IMR-90 (cell line): ENCODE results near the gene BCL2L13. TPM values are rescaled to one million over a fixed set of nuclear protein-coding genes. Genes with fewer than 3 reads are reported as not detected.

ENCODE experiments used
- ATAC-seq: fragments of 200-7000 bp; cut with Tn5 transposase; 2 replicates; pipeline ENCODE4 v1.9.1; 2020; ENCODE audit warnings: low read depth, mild to moderate bottlenecking, moderate library complexity
- BruUV-seq: library from RNA; stranded (reverse); fragments of 400-500 nt; replicated peaks from 2 replicates; lab custom pipeline; 2021; lab: Mats Ljungman, UMichigan
- CTCF ChIA-PET: fragments of 300-600 bp; formaldehyde crosslinking; extraction: SDS; loops from one replicate; lab custom pipeline; 2021; ENCODE audit warnings: antibody characterized with exemption; lab: Yijun Ruan, JAX
- POLR2A ChIA-PET: fragments of 300-600 bp; sonication (Branson Sonifier 250); formaldehyde crosslinking; loops from one replicate; lab custom pipeline; 2022; ENCODE audit warnings: antibody characterized with exemption; ENCODE audit not compliant: unreplicated experiment; lab: Charles Lee
- DNase-seq: peaks from one replicate; pipeline ENCODE4 v3.0.0; 2013
- H2AFZ ChIP-seq: replicated peaks from 2 replicates; pipeline ENCODE3; 2013; ENCODE audit warnings: low read length, mild to moderate bottlenecking; ENCODE audit not compliant: poor library complexity
- H2AK5ac ChIP-seq: 2 replicates; pipeline ENCODE4 v1.6.1; 2013; ENCODE audit warnings: low read depth, low read length, inconsistent platforms
- H2AK9ac ChIP-seq: replicated peaks from 2 replicates; pipeline ENCODE3; 2013; ENCODE audit warnings: mild to moderate bottlenecking, low read depth, low read length, moderate library complexity; ENCODE audit not compliant: poor library complexity
- H2BK120ac ChIP-seq: 2 replicates; pipeline ENCODE4 v1.6.1; 2013; ENCODE audit warnings: low read depth, low read length, inconsistent platforms
- H2BK15ac ChIP-seq: 3 replicates; pipeline ENCODE4 v1.6.1; 2013; ENCODE audit warnings: low read depth, low read length, inconsistent platforms
- H2BK20ac ChIP-seq: 2 replicates; pipeline ENCODE4 v1.6.1; 2013; ENCODE audit warnings: low read depth, mild to moderate bottlenecking, inconsistent platforms, low read length, moderate library complexity
- H2BK5ac ChIP-seq: 2 replicates; pipeline ENCODE4 v1.6.1; 2013; ENCODE audit warnings: mild to moderate bottlenecking, low read depth, low read length, inconsistent platforms; ENCODE audit not compliant: poor library complexity, severe bottlenecking
- H3K14ac ChIP-seq: replicated peaks from 2 replicates; pipeline ENCODE4 v1.6.1; 2013; ENCODE audit warnings: low read depth, low read length, inconsistent platforms
- H3K18ac ChIP-seq: 2 replicates; pipeline ENCODE4 v1.6.1; 2013; ENCODE audit warnings: low read depth, low read length, control low read depth
- H3K23ac ChIP-seq: 2 replicates; pipeline ENCODE4 v1.6.1; 2013; ENCODE audit warnings: low read depth, low read length, inconsistent platforms
- H3K27ac ChIP-seq: 2 replicates; pipeline ENCODE4 v1.5.1; 2013; ENCODE audit warnings: mild to moderate bottlenecking, control low read depth, low read length; ENCODE audit not compliant: insufficient read depth
- H3K27me3 ChIP-seq: 2 replicates; pipeline ENCODE4 v1.6.1; 2013; ENCODE audit warnings: low read length; ENCODE audit not compliant: control insufficient read depth, insufficient read depth
- H3K36me3 ChIP-seq: 2 replicates; pipeline ENCODE4 v1.6.1; 2013; ENCODE audit warnings: low read length, mixed read lengths; ENCODE audit not compliant: control insufficient read depth, insufficient read depth
- H3K4ac ChIP-seq: 2 replicates; pipeline ENCODE4 v1.6.1; 2013; ENCODE audit warnings: low read depth, low read length, inconsistent platforms
- H3K4me1 ChIP-seq: 2 replicates; pipeline ENCODE4 v1.6.1; 2013; ENCODE audit warnings: low read length, mixed read lengths; ENCODE audit not compliant: control insufficient read depth, insufficient read depth
- H3K4me2 ChIP-seq: 2 replicates; pipeline ENCODE4 v1.6.1; 2013; ENCODE audit warnings: low read depth, mild to moderate bottlenecking, control low read depth, low read length, moderate library complexity
- H3K4me3 ChIP-seq: 2 replicates; pipeline ENCODE4 v1.5.1; 2013; ENCODE audit warnings: low read depth, mild to moderate bottlenecking, control low read depth, low read length, moderate library complexity; ENCODE audit not compliant: insufficient read depth
- H3K56ac ChIP-seq: 2 replicates; pipeline ENCODE4 v1.6.1; 2013; ENCODE audit warnings: low read length, inconsistent platforms; ENCODE audit not compliant: insufficient read depth; ENCODE audit errors: extremely low read depth
- H3K79me1 ChIP-seq, 2 experiments: 2 replicates each; pipeline ENCODE4 v1.6.1; 2013; ENCODE audit warnings: low read length in 2 of 2, inconsistent platforms in 1 of 2, low read depth in 1 of 2
- H3K9ac ChIP-seq: 2 replicates; pipeline ENCODE4 v1.6.1; 2013; ENCODE audit warnings: low read depth, low read length, control low read depth
- H3K9me1 ChIP-seq: 2 replicates; pipeline ENCODE4 v1.6.1; 2013; ENCODE audit warnings: low read length, inconsistent platforms; ENCODE audit not compliant: insufficient read depth
- H3K9me3 ChIP-seq: 2 replicates; pipeline ENCODE4 v1.6.1; 2013; ENCODE audit warnings: low read length; ENCODE audit not compliant: control insufficient read depth, insufficient read depth
- H4K20me1 ChIP-seq: 2 replicates; pipeline ENCODE4 v1.6.1; 2013; ENCODE audit warnings: low read length, inconsistent platforms; ENCODE audit not compliant: insufficient read depth
- H4K5ac ChIP-seq: 2 replicates; pipeline ENCODE4 v1.6.1; 2013; ENCODE audit warnings: mild to moderate bottlenecking, low read depth, low read length, control low read depth
- H4K8ac ChIP-seq, 2 experiments: 2 replicates each; pipeline ENCODE4 v1.6.1; 2013; ENCODE audit warnings: low read depth in 2 of 2, low read length in 2 of 2, control low read depth in 1 of 2, inconsistent platforms in 1 of 2
- H4K91ac ChIP-seq: 2 replicates; pipeline ENCODE4 v1.6.1; 2013; ENCODE audit warnings: low read depth, low read length, inconsistent platforms; ENCODE audit not compliant: insufficient read depth
- CHD1 ChIP-seq: IDR thresholded peaks from 2 replicates; pipeline ENCODE4 v1.6.1; 2012; ENCODE audit warnings: low read depth, low read length, improper control_type of control experiment
- FOS ChIP-seq: fragments of 150-350 bp; IDR thresholded peaks from 2 replicates; pipeline ENCODE4 v1.6.1; 2016; ENCODE audit warnings: low read depth, low read length
- MXI1 ChIP-seq: IDR thresholded peaks from 2 replicates; pipeline ENCODE4 v1.6.1; 2012; ENCODE audit warnings: low read depth, mild to moderate bottlenecking, low read length, moderate library complexity, borderline replicate concordance
- POLR2A ChIP-seq: IDR thresholded peaks from 2 replicates; pipeline ENCODE4 v1.6.1; 2012; ENCODE audit warnings: mild to moderate bottlenecking, low read depth, low read length
- RAD21 ChIP-seq: IDR thresholded peaks from 2 replicates; pipeline ENCODE4 v1.6.1; 2012; ENCODE audit warnings: low read length, improper control_type of control experiment
- RCOR1 ChIP-seq: IDR thresholded peaks from 2 replicates; pipeline ENCODE4 v1.6.1; 2012; ENCODE audit warnings: mild to moderate bottlenecking, low read length, improper control_type of control experiment; ENCODE audit not compliant: insufficient replicate concordance
- WGBS, 2 experiments: methylation state at CpG; one replicate each; pipeline versions ENCODE4 v1.1.5 to v1.1.7; 2013; ENCODE audit warnings: missing lambda C conversion rate in 2 of 2; ENCODE audit not compliant: insufficient read length in 1 of 2; ENCODE audit errors: extremely low coverage in 2 of 2; 5-methylcytosine and 5-hydroxymethylcytosine counted together
- dilution Hi-C: fragments of 300-500 bp; cut with HindIII; formaldehyde crosslinking; loops from one replicate; pipeline ENCODE4 v1.14.3; 2018; ENCODE audit warnings: low sequenced_read_pairs; ENCODE audit not compliant: unreplicated experiment
- in situ Hi-C: fragments of 300-500 bp; cut with MboI; formaldehyde crosslinking; loops from 3 replicates; pipeline ENCODE4 v1.14.3; 2019; ENCODE audit warnings: low sequenced_read_pairs, inconsistent platforms, mixed read lengths
- intact Hi-C: fragments of 100-400 bp; cut with micrococcal nuclease; formaldehyde crosslinking; loops from 2 replicates; pipeline ENCODE4 v1.10.0; 2022
- polyA plus RNA-seq, 3 experiments: library from polyadenylated mRNA; depleted of rRNA; stranded (reverse); fragments of >200 nt; gene quantifications; 2 replicates each; pipeline ENCODE4 v1.2.3, GENCODE V29; 2012; ENCODE audit warnings: low replicate concordance in 1 of 3
- total RNA-seq: library from RNA; depleted of rRNA; stranded (reverse); fragments of >200 nt; gene quantifications from 2 replicates; pipeline ENCODE4 v1.2.3, GENCODE V29; 2012
- TF ChIP-seq, protein P1 (sequence below): conservative IDR thresholded peaks from 2 replicates; pipeline ENCODE4 v1.5.1; 2012; ENCODE audit warnings: mild to moderate bottlenecking, low read depth, low read length, improper control_type of control experiment

BCL2L13 gene
- total and polyA plus RNA-seq, 2 of the 4 experiments (the other 2 are of a cell fraction) = 42.6 to 86.7 TPM

DNA sequence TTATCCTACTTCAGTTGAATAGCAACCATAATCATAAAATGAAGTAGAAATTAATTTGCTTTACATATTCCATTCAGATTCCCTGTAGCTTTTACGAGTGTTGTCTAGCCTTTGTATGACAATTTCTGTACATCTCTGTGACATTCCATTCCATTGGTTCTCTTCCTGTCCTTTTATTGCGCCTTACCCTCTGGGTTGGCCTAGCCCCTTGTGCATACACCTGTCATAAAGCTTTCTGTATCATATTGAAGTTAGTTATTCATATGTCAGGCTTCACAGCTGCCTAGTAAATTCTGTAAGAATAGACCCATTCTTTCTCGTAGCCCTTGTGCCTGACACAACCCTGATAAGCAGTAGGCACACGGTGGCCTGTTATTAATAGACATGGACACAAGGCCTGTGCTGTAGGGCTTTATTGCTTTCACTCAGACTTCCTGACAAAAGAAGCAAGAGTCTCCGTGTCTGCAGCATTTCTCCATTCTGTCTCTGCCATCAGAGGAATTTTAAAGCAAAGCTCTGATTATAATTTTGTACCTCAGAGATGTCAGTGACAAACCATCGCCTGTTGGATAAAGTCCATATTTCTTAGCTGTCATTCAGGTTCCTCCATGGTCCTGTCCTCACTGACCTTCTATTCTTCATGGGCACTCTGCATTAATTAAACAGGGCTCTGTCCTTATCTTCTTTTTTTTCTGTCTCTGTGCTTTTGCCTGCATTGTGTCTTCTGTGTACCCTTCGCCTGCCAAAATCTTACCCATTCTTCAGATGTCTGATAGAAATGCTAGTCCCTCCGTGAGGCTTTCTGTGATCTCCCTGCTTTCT is 86.3 kb downstream of the BCL2L13 start:
- Histone ChIP-seq H2AFZ (no peak overlapping the region), H3K4me2 (0 out of 2 replicates have a peak overlapping the region, but pooled peaks have one; percentile 7), H2BK15ac (peak overlapping the region; percentile 57), H3K9me3 (no peaks in the 10 kb centered on the region), H4K91ac (peak overlapping the region; percentile 69), H3K4me1 (peaks cover 29% of the 10 kb centered on the region), H2AK5ac (peak overlapping the region; percentile 30), H2BK20ac (peak overlapping the region; percentile 69), H3K79me1 (peaks cover 18 to 52% of the 10 kb centered on the region in 2 experiments), H3K27me3 (no peaks in the 10 kb centered on the region), H4K8ac (peak overlapping the region; percentile 44 to 62; a peak in 3 of 4 replicates), H4K5ac (peak overlapping the region; percentile 71), H3K9ac (no peak overlapping the region), H3K56ac (peak overlapping the region; percentile 70; the same call in 1 of the 2 replicates), H3K36me3 (peaks cover 20% of the 10 kb centered on the region), H3K27ac (peak overlapping the region; percentile 80; the same call in 1 of the 2 replicates), H3K14ac (peak overlapping the region; percentile 67), H2AK9ac (no peak overlapping the region), H4K20me1 (peaks cover 5% of the 10 kb centered on the region), H3K9me1 (peaks cover 32% of the 10 kb centered on the region), H3K4me3 (no peak overlapping the region), H2BK120ac (peak overlapping the region; percentile 76), H3K18ac (peak overlapping the region; percentile 69), H3K23ac (peak overlapping the region; percentile 81), H3K4ac (peak overlapping the region; percentile 80), H2BK5ac (peak overlapping the region; percentile 88)
- intact Hi-C loops = no loop called here
- CTCF ChIA-PET = no interaction called here
- in situ Hi-C loops = loop anchor here (10.0 kb wide), 1 partner anchor 160 kb away; the partner anchor contains the start of gene SLC25A18
- WGBS, 2 experiments = 90% methylated on average over 2 of the region's 8 CpGs; no CpG with 5 or more reads in 1 of the 2 experiments
- dilution Hi-C loops = no loop called here
- no TSS peak for BruUV-seq
- DNase-seq (no peak), ATAC-seq (no peak)
- POLR2A ChIA-PET = no interaction called here
- TF ChIP-seq MXI1 = no peak
- TF ChIP-seq RCOR1 = no peak
- no peak for TF ChIP-seq RAD21
- no peak for TF ChIP-seq CHD1
- TF ChIP-seq POLR2A = no peak
- no peak for TF ChIP-seq FOS
- TF ChIP-seq, protein P1, sequence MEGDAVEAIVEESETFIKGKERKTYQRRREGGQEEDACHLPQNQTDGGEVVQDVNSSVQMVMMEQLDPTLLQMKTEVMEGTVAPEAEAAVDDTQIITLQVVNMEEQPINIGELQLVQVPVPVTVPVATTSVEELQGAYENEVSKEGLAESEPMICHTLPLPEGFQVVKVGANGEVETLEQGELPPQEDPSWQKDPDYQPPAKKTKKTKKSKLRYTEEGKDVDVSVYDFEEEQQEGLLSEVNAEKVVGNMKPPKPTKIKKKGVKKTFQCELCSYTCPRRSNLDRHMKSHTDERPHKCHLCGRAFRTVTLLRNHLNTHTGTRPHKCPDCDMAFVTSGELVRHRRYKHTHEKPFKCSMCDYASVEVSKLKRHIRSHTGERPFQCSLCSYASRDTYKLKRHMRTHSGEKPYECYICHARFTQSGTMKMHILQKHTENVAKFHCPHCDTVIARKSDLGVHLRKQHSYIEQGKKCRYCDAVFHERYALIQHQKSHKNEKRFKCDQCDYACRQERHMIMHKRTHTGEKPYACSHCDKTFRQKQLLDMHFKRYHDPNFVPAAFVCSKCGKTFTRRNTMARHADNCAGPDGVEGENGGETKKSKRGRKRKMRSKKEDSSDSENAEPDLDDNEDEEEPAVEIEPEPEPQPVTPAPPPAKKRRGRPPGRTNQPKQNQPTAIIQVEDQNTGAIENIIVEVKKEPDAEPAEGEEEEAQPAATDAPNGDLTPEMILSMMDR = no peak
